HCT116 (cell line): ENCODE data around the gene PHF21B. TPM values are rescaled to one million over a fixed set of nuclear protein-coding genes. Genes with fewer than 3 reads are reported as not detected.

Source experiments
- ATAC-seq: fragments of 200-7000 bp; cut with Tn5 transposase; 2 replicates; pipeline ENCODE4 v1.9.1; 2020; ENCODE audit warnings: mild to moderate bottlenecking, moderate library complexity
- BruUV-seq: library from RNA; stranded (reverse); fragments of 400-500 nt; replicated peaks from 2 replicates; lab custom pipeline; 2021; lab: Mats Ljungman, UMichigan
- CTCF ChIA-PET: fragments of 300-600 bp; sonication (Branson Sonifier 250); formaldehyde crosslinking; loops from one replicate; lab custom pipeline; 2021; ENCODE audit warnings: antibody characterized with exemption; lab: Charles Lee
- POLR2A ChIA-PET: fragments of 300-600, 350-600 bp; sonication (Branson Sonifier 250); formaldehyde crosslinking; loops from one replicate; lab custom pipeline; 2021; ENCODE audit warnings: antibody characterized with exemption; lab: Charles Lee
- RAD21 ChIA-PET, 2 experiments: fragments of 300-600 bp; sonication (Branson Sonifier 250); formaldehyde crosslinking; loops; one replicate each; lab custom pipeline; 2023; ENCODE audit warnings: low total read pairs in 2 of 2; ENCODE audit not compliant: uncharacterized antibody in 2 of 2, unreplicated experiment in 2 of 2, low non-redundant PET in 1 of 2; lab: Charles Lee
- DNase-seq: peaks from one replicate; pipeline ENCODE4 v3.0.0-alpha.2; 2010; ENCODE audit warnings: low read depth, low spot score
- H2AFZ ChIP-seq: fragments of 200-600 bp; shearing (Covaris generic), sonication (generic); 2 replicates; pipeline ENCODE4 v1.6.1; 2017; ENCODE audit warnings: low read depth, mixed run types, mixed read lengths, antibody characterized with exemption, low read length; ENCODE audit not compliant: poor library complexity, severe bottlenecking
- H3K27ac ChIP-seq: 2 replicates; pipeline ENCODE4 v1.5.1; 2012; ENCODE audit warnings: low read depth, low read length
- H3K27me3 ChIP-seq: fragments of 200-600 bp; sonication (generic); 2 replicates; pipeline ENCODE4 v1.6.1; 2016; ENCODE audit warnings: mixed run types, low read length, mixed read lengths; ENCODE audit not compliant: insufficient read depth
- H3K36me3 ChIP-seq, 2 experiments: fragments of 200-500 bp in 1 of 2; fragments of 200-600 bp in 1 of 2; sonication (Bioruptor generic) in 1 of 2; sonication (generic) in 1 of 2; 2 replicates each; pipeline versions ENCODE4 v1.5.1 to v1.6.1; 2014 to 2016; ENCODE audit warnings: low read length in 2 of 2, inconsistent platforms in 1 of 2, mixed read lengths in 1 of 2, mixed run types in 1 of 2; ENCODE audit not compliant: insufficient read depth in 2 of 2, control insufficient read depth in 1 of 2
- H3K4me1 ChIP-seq, 2 experiments: fragments of 200-600 bp in 1 of 2; sonication (generic) in 1 of 2; 2 replicates each; pipeline versions ENCODE4 v1.5.1 to v1.6.1; 2012 to 2017; ENCODE audit warnings: low read length in 2 of 2, inconsistent platforms in 1 of 2, mild to moderate bottlenecking in 1 of 2, mixed read lengths in 1 of 2, mixed run types in 1 of 2, moderate library complexity in 1 of 2; ENCODE audit not compliant: insufficient read depth in 2 of 2, control insufficient read depth in 1 of 2
- H3K4me2 ChIP-seq: fragments of 200-600 bp; sonication (generic); 2 replicates; pipeline ENCODE4 v1.6.1; 2017; ENCODE audit warnings: mixed run types, low read length, mixed read lengths
- H3K4me3 ChIP-seq, 2 experiments: fragments of 200-600 bp in 1 of 2; sonication (generic) in 1 of 2; replicated peaks in 1 of 2; 2 replicates each; pipeline ENCODE4 v1.5.1; 2011 to 2016; ENCODE audit warnings: low read length in 2 of 2, control low read depth in 1 of 2, low read depth in 1 of 2, mild to moderate bottlenecking in 1 of 2, mixed read lengths in 1 of 2, mixed run types in 1 of 2
- H3K79me2 ChIP-seq: fragments of 200-600 bp; sonication (generic); 2 replicates; pipeline ENCODE4 v1.6.1; 2017; ENCODE audit warnings: mild to moderate bottlenecking, mixed run types, low read length, moderate library complexity, mixed read lengths; ENCODE audit not compliant: insufficient read depth
- H3K9ac ChIP-seq: fragments of 200-600 bp; sonication (generic); 2 replicates; pipeline ENCODE4 v1.6.1; 2016; ENCODE audit warnings: low read length, mixed read lengths
- H3K9me2 ChIP-seq: fragments of 200-600 bp; sonication (generic), shearing (Covaris generic); 2 replicates; pipeline ENCODE4 v1.6.1; 2017; ENCODE audit warnings: mixed run types, mild to moderate bottlenecking, moderate library complexity; ENCODE audit not compliant: insufficient read depth
- H3K9me3 ChIP-seq, 2 experiments: fragments of 200-500 bp in 1 of 2; fragments of 200-600 bp in 1 of 2; sonication (Bioruptor generic) in 1 of 2; sonication (generic) in 1 of 2; 2 replicates each; pipeline ENCODE4 v1.6.1; 2014 to 2017; ENCODE audit warnings: low read length in 2 of 2, mixed read lengths in 2 of 2, inconsistent platforms in 1 of 2, low read depth in 1 of 2, mild to moderate bottlenecking in 1 of 2, mixed run types in 1 of 2, moderate library complexity in 1 of 2; ENCODE audit not compliant: control insufficient read depth in 1 of 2, insufficient read depth in 1 of 2
- H4K20me1 ChIP-seq: fragments of 200-600 bp; sonication (generic), shearing (Covaris generic); 2 replicates; pipeline ENCODE4 v1.6.1; 2017; ENCODE audit warnings: mixed run types, mild to moderate bottlenecking, moderate library complexity; ENCODE audit not compliant: insufficient read depth
- CBX3 ChIP-seq: IDR thresholded peaks from 2 replicates; pipeline ENCODE4 v1.6.1; 2012; ENCODE audit warnings: low read depth
- EGR1 ChIP-seq: IDR thresholded peaks from 2 replicates; pipeline ENCODE4 v1.6.1; 2012; ENCODE audit warnings: low read depth
- EZH2 ChIP-seq: fragments of 200-600 bp; sonication (generic); IDR thresholded peaks from 2 replicates; pipeline ENCODE4 v1.6.1; 2017; ENCODE audit warnings: antibody characterized with exemption, mixed run types
- FOSL1 ChIP-seq: IDR thresholded peaks from 2 replicates; pipeline ENCODE4 v1.6.1; 2012; ENCODE audit warnings: low read depth
- POLR2A ChIP-seq: IDR thresholded peaks from 2 replicates; pipeline ENCODE4 v1.7.0; 2011; ENCODE audit warnings: borderline replicate concordance; ENCODE audit not compliant: insufficient read depth, insufficient read length; ENCODE audit errors: extremely low read depth
- SIN3A ChIP-seq: IDR thresholded peaks from 2 replicates; pipeline ENCODE4 v1.6.1; 2012; ENCODE audit warnings: low read depth
- SP1 ChIP-seq: IDR thresholded peaks from 2 replicates; pipeline ENCODE4 v1.6.1; 2012; ENCODE audit warnings: low read depth
- SRF ChIP-seq: IDR thresholded peaks from 2 replicates; pipeline ENCODE4 v1.6.1; 2012; ENCODE audit warnings: low read depth
- ZFX ChIP-seq: fragments of 450-650 bp; IDR thresholded peaks from 2 replicates; pipeline ENCODE4 v1.6.1; 2017
- intact Hi-C: fragments of 100-400 bp; cut with micrococcal nuclease; formaldehyde crosslinking; loops from 2 replicates; pipeline ENCODE4 v1.10.0; 2022
- total RNA-seq: library from RNA; stranded (reverse); gene quantifications from one replicate; pipeline ENCODE4 v1.2.1, GENCODE V29; 2021; ENCODE audit not compliant: unreplicated experiment
- TF ChIP-seq, protein P1 (sequence below): IDR thresholded peaks from 2 replicates; pipeline ENCODE4 v1.6.1; 2012

The PHF21B gene
- total RNA-seq, 1 experiment from 2014 or later = not detected

DNA sequence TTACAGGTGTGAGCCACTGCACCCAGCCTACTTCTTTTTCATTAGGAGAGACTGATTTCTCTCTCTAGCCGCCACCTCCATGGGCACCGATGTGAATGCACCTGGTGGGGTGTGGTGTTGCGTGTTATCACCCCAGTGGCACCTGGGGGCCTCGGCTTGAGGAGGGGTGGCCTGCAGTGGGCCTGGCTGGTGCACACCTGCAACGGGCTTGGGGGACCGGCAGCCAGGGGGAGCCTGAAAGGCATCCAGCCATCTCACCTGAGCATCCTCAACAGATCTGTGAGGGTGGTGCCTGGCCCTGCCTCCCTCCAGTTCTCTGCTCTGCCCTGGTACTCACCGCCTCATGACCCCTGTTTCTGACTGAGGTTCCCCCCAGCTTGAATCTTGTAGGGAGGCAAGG lies 148.6 kb downstream of the PHF21B start:
- ATAC-seq = no peak
- Histone ChIP-seq H2AFZ (no peak overlapping the region), H3K4me3 (no peak overlapping the region), H3K27ac (no peak overlapping the region), H3K9me3 (no peaks in the 10 kb centered on the region), H3K9ac (no peak overlapping the region), H3K9me2 (no peaks in the 10 kb centered on the region), H3K36me3 (peaks cover 4 to 9% of the 10 kb centered on the region in 2 experiments; a peak in 2 of 4 replicates), H3K4me2 (no peak overlapping the region), H3K27me3 (no peaks in the 10 kb centered on the region), H4K20me1 (no peaks in the 10 kb centered on the region), H3K79me2 (no peaks in the 10 kb centered on the region), H3K4me1 (peaks cover 9 to 26% of the 10 kb centered on the region in 2 experiments)
- ChIA-PET RAD21 (no interaction called here), POLR2A (no interaction called here), CTCF (no interaction called here)
- no TSS peak for BruUV-seq
- no peak for DNase-seq
- intact Hi-C loops = no loop called here
- no peak for TF ChIP-seq SIN3A
- TF ChIP-seq SRF = no peak
- TF ChIP-seq EZH2 = no peak
- no peak for TF ChIP-seq ZFX
- no peak for TF ChIP-seq EGR1
- no peak for TF ChIP-seq POLR2A

DNA sequence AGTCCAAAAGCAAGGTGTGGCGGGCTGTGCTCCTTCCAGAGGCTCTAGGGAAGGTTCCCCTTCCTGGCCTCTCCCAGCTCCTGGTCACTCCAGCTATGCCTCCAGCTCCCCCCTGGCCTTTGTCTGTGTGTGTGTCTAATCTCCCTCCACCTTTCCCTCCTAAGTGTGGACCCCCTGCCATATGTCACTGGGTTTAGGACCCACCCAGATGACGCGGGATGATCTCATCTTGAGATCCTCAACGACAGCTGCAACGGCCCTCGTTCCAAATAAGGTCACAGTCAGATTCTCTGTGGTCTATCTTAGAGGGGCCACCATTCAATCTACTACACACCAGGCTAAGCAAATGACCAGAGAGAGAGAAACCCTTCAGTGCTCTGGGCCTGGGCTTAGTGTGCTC lies 149.5 kb downstream of the PHF21B start:
- Histone ChIP-seq H3K9ac (no peak overlapping the region), H3K4me2 (no peak overlapping the region), H3K9me3 (no peaks in the 10 kb centered on the region), H3K9me2 (no peaks in the 10 kb centered on the region), H3K36me3 (peaks cover 4 to 11% of the 10 kb centered on the region in 2 experiments; a peak in 2 of 4 replicates), H3K79me2 (no peaks in the 10 kb centered on the region), H3K27ac (no peak overlapping the region), H3K4me1 (peaks cover 9 to 26% of the 10 kb centered on the region in 2 experiments), H2AFZ (no peak overlapping the region), H3K27me3 (no peaks in the 10 kb centered on the region), H3K4me3 (no peak overlapping the region), H4K20me1 (no peaks in the 10 kb centered on the region)
- intact Hi-C loops = no loop called here
- ChIA-PET RAD21 (no interaction called here), POLR2A (no interaction called here), CTCF (no interaction called here)
- no TSS peak for BruUV-seq
- DNase-seq (no peak), ATAC-seq (no peak)
- TF ChIP-seq CBX3 = no peak
- TF ChIP-seq SIN3A = no peak
- TF ChIP-seq SP1 = no peak
- TF ChIP-seq POLR2A = no peak
- TF ChIP-seq, protein P1, sequence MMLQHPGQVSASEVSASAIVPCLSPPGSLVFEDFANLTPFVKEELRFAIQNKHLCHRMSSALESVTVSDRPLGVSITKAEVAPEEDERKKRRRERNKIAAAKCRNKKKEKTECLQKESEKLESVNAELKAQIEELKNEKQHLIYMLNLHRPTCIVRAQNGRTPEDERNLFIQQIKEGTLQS = no peak
- TF ChIP-seq FOSL1 = no peak
